Measurements from ENCODE around the gene TRIM17.

Gene TRIM17

DNA sequence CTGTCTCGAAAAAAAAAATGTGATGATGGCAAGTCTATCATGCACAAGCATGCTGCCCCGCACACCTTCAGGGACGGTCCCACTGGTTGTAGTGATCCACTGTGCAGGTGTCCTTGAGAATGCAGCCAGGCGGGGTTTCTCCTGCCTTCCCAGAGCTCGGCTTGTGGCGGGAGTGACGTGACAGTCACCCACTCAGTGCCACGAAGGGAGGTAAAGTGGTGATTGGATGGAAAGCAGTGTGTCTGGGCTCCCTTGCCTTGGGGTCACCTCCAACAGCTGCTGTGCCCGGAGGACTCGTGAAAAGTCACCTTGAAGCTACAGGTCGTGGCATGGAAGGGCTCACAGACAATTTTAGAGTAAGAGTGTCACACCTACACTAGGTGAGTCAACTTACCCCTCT, 33.5 kb upstream of the TRIM17 start:
- no peak overlapping the region for H3K4me3 ChIP-seq (ENCODE audit: severe bottlenecking)
- no peak for DNase-seq (ENCODE audit: low spot score)
- H3K9me3 ChIP-seq (ENCODE audit: severe bottlenecking): no peaks in the 10 kb centered on the region
- H3K36me3 ChIP-seq (ENCODE audit: low read depth): no peaks in the 10 kb centered on the region
- peaks cover 9% of the 10 kb centered on the region for H3K27me3 ChIP-seq (ENCODE audit: insufficient read depth, poor library complexity, severe bottlenecking)
- H3K4me1 ChIP-seq (ENCODE audit: insufficient read depth, poor library complexity, severe bottlenecking): no peaks in the 10 kb centered on the region
- TF ChIP-seq, protein P1, sequence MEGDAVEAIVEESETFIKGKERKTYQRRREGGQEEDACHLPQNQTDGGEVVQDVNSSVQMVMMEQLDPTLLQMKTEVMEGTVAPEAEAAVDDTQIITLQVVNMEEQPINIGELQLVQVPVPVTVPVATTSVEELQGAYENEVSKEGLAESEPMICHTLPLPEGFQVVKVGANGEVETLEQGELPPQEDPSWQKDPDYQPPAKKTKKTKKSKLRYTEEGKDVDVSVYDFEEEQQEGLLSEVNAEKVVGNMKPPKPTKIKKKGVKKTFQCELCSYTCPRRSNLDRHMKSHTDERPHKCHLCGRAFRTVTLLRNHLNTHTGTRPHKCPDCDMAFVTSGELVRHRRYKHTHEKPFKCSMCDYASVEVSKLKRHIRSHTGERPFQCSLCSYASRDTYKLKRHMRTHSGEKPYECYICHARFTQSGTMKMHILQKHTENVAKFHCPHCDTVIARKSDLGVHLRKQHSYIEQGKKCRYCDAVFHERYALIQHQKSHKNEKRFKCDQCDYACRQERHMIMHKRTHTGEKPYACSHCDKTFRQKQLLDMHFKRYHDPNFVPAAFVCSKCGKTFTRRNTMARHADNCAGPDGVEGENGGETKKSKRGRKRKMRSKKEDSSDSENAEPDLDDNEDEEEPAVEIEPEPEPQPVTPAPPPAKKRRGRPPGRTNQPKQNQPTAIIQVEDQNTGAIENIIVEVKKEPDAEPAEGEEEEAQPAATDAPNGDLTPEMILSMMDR (IDR thresholded peaks at IDR 0.05; ENCODE audit: poor library complexity, severe bottlenecking): no peak
- H3K27ac ChIP-seq (ENCODE audit: poor library complexity, severe bottlenecking): no peak overlapping the region
- ATAC-seq (ENCODE audit: low read depth): no peak

- ATAC-seq (ENCODE audit: low read depth) (no peak), DNase-seq (ENCODE audit: low spot score) (no peak)
- peaks cover 9% of the 10 kb centered on the region for H3K27me3 ChIP-seq (ENCODE audit: insufficient read depth, poor library complexity, severe bottlenecking)
- no peaks in the 10 kb centered on the region for H3K36me3 ChIP-seq (ENCODE audit: low read depth)
- no peaks in the 10 kb centered on the region for H3K9me3 ChIP-seq (ENCODE audit: severe bottlenecking)
- no peaks in the 10 kb centered on the region for H3K4me1 ChIP-seq (ENCODE audit: insufficient read depth, poor library complexity, severe bottlenecking)
- no peak overlapping the region for H3K4me3 ChIP-seq (ENCODE audit: severe bottlenecking)
- H3K27ac ChIP-seq (ENCODE audit: poor library complexity, severe bottlenecking): no peak overlapping the region
- TF ChIP-seq, protein P1 (IDR thresholded peaks at IDR 0.05; ENCODE audit: poor library complexity, severe bottlenecking): no peak
Measured at GRCh38 chr1:228448372-228448771, 31.7 kb upstream of the TRIM17 start.

- Histone ChIP-seq H3K4me3 (ENCODE audit: severe bottlenecking) (no peak overlapping the region), H3K27me3 (ENCODE audit: insufficient read depth, poor library complexity, severe bottlenecking) (peaks cover 9% of the 10 kb centered on the region), H3K27ac (ENCODE audit: poor library complexity, severe bottlenecking) (no peak overlapping the region), H3K9me3 (ENCODE audit: severe bottlenecking) (no peaks in the 10 kb centered on the region), H3K4me1 (ENCODE audit: insufficient read depth, poor library complexity, severe bottlenecking) (no peaks in the 10 kb centered on the region), H3K36me3 (ENCODE audit: low read depth) (no peaks in the 10 kb centered on the region)
- TF ChIP-seq, protein P1 (IDR thresholded peaks at IDR 0.05; ENCODE audit: poor library complexity, severe bottlenecking): no peak
- DNase-seq (ENCODE audit: low spot score) (no peak), ATAC-seq (ENCODE audit: low read depth) (no peak)
Measured at GRCh38 chr1:228446852-228447251, 30.2 kb upstream of the TRIM17 start.

DNA sequence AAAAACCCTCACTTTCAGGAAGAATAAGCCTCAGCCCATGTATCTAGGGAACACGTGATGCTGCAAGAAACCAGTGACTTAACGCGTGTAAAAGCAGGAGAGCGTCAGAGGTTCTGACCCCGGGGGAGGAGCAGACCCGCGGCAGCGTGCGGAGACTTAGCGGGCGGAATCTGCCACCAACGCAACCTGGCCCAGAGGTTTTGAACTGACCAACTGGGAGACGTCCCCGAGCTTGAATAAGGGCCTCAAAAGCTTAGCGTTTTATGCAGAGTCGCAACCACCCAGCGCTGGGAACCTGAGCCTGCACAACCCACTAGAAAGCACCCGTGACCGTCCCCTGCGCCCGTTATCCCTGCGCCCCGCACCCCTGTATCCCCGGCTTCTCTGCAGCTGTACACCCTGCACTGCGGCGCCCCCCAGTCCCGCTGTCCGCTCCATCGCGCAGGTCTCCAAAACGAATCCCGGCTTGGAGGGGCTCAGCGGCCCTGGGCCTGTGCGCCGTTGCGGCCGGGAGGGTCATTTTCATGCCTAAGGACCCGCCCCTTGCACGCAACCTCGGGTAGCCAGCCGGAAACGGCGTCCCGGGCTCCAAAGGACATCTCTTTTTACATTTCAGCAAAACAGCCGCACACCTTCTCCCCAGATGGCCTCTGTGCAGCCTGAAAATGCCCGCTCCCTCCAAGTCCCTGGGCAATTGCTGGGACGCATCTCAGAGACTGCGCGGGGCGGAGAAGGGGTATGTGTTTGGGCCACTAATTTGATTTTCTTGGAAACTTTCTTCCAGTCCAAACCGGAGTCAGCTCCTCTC, 29.4 kb upstream of the TRIM17 start:
- no peaks in the 10 kb centered on the region for H3K36me3 ChIP-seq (ENCODE audit: low read depth)
- H3K27ac ChIP-seq (ENCODE audit: poor library complexity, severe bottlenecking): no peak overlapping the region
- no peaks in the 10 kb centered on the region for H3K9me3 ChIP-seq (ENCODE audit: severe bottlenecking)
- H3K4me1 ChIP-seq (ENCODE audit: insufficient read depth, poor library complexity, severe bottlenecking): no peaks in the 10 kb centered on the region
- no peak overlapping the region for H3K4me3 ChIP-seq (ENCODE audit: severe bottlenecking)
- DNase-seq (ENCODE audit: low spot score): no peak
- H3K27me3 ChIP-seq (ENCODE audit: insufficient read depth, poor library complexity, severe bottlenecking): peaks cover 9% of the 10 kb centered on the region
- ATAC-seq (ENCODE audit: low read depth): no peak; the same call in 2 of the 3 replicates
- TF ChIP-seq, protein P1 (IDR thresholded peaks at IDR 0.05; ENCODE audit: poor library complexity, severe bottlenecking): no peak

- H3K4me1 ChIP-seq (ENCODE audit: insufficient read depth, poor library complexity, severe bottlenecking): no peaks in the 10 kb centered on the region
- TF ChIP-seq, protein P1 (IDR thresholded peaks at IDR 0.05; ENCODE audit: poor library complexity, severe bottlenecking): no peak
- ATAC-seq (ENCODE audit: low read depth) (no peak), DNase-seq (ENCODE audit: low spot score) (no peak)
- H3K9me3 ChIP-seq (ENCODE audit: severe bottlenecking): no peaks in the 10 kb centered on the region
- H3K27me3 ChIP-seq (ENCODE audit: insufficient read depth, poor library complexity, severe bottlenecking): peaks cover 9% of the 10 kb centered on the region
- H3K36me3 ChIP-seq (ENCODE audit: low read depth): no peaks in the 10 kb centered on the region
- no peak overlapping the region for H3K27ac ChIP-seq (ENCODE audit: poor library complexity, severe bottlenecking)
- H3K4me3 ChIP-seq (ENCODE audit: severe bottlenecking): no peak overlapping the region
Measured at GRCh38 chr1:228445490-228445842, 28.8 kb upstream of the TRIM17 start.

All from RWPE2 (cell line).